Measurements from ENCODE around the gene OVCA2.

DNA sequence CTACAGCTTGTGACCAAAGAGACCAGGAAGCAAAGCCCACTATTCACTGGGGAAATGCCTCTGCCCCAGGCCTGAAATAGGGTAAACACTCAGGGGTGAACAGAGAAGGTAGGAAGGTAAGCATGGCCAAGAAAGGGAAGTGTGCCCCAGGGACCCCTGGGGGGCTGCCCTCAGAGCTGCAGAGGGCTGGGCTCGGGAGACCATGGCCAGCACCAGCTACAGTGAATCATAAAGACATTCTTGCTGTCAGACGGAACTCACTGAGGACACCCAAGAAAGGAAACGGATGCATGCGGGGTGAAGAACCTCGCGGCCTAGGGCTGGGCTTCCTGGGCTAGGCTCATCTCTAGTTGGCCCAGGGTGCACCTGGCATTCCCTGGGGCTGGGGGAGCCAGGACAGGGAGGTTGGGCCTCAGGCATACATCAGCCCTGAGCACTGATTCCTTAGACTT is 22.7 kb downstream of the OVCA2 start:
- TF ChIP-seq EZH2 (IDR thresholded peaks at IDR 0.05; ENCODE audit: insufficient read depth, poor library complexity, severe bottlenecking) (no peak), EZH2phosphoT487 (IDR thresholded peaks at IDR 0.05; ENCODE audit: insufficient read depth, low read depth) (no peak)

All from GM23248 (cell line).